ENCODE measurements around the gene MUCL3. TPM values are rescaled to one million over a fixed set of nuclear protein-coding genes. Genes with fewer than 3 reads are reported as not detected.

Gene MUCL3
- total and polyA plus RNA-seq, 2 donors, result not detected

- no peak for DNase-seq (ENCODE audit: extremely low spot score)
- no peaks in the 10 kb centered on the region for H3K4me1 ChIP-seq (ENCODE audit: insufficient read depth)
- WGBS, result 77% methylated on average over 4 of the region's 4 CpGs
- H3K27ac ChIP-seq (ENCODE audit: low read depth), result no peak overlapping the region
- H3K36me3 ChIP-seq (ENCODE audit: insufficient read depth), result no peaks in the 10 kb centered on the region
- H3K4me3 ChIP-seq (ENCODE audit: low read depth, low read length), result no peak overlapping the region
Measured at GRCh38 chr6:30938730-30939129, 2.0 kb upstream of the MUCL3 start.

DNA sequence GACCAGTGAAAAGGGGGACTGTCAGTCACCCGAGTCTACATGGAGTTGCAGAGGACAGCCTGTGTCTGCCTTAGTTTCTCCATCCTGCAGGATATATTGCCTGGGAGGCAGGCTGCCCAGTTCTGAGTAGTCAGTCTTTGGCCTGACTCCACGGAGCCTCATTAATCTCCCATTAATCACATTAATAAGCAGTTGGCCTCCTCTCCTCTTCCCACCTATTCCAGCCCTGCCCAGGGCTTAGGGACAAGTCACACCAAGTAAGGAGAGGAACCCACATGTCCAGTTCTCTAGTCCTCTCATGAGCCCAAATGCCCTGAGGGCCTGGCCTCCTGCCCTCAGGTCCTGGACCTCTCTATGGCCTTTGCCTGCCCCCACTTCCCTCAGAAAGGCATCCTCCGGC is 1.3 kb upstream of the MUCL3 start:
- Histone ChIP-seq H3K36me3 (ENCODE audit: insufficient read depth) (no peaks in the 10 kb centered on the region), H3K4me3 (ENCODE audit: low read depth, low read length) (no peak overlapping the region), H3K4me1 (ENCODE audit: insufficient read depth) (no peaks in the 10 kb centered on the region), H3K27ac (ENCODE audit: low read depth) (no peak overlapping the region)
- WGBS, result 64% methylated on average over 3 of the region's 3 CpGs
- no peak for DNase-seq (ENCODE audit: extremely low spot score)

GRCh38 chr6:30942338-30943060 is 1.7 kb downstream of the MUCL3 start:
- Histone ChIP-seq H3K4me1 (ENCODE audit: insufficient read depth) (no peaks in the 10 kb centered on the region), H3K36me3 (ENCODE audit: insufficient read depth) (no peaks in the 10 kb centered on the region), H3K27ac (ENCODE audit: low read depth) (no peak overlapping the region), H3K4me3 (ENCODE audit: low read depth, low read length) (no peak overlapping the region)
- peak; percentile 55 for DNase-seq (ENCODE audit: extremely low spot score)
- WGBS, result 13% methylated on average over 15 of the region's 15 CpGs

- DNase-seq (ENCODE audit: extremely low spot score), result no peak
- Histone ChIP-seq H3K4me1 (ENCODE audit: insufficient read depth) (no peaks in the 10 kb centered on the region), H3K36me3 (ENCODE audit: insufficient read depth) (no peaks in the 10 kb centered on the region), H3K4me3 (ENCODE audit: low read depth, low read length) (no peak overlapping the region), H3K27ac (ENCODE audit: low read depth) (no peak overlapping the region)
- 96% methylated on average over 4 of the region's 4 CpGs for WGBS
Measured at GRCh38 chr6:30944051-30944450, 3.3 kb downstream of the MUCL3 start.

- 79% methylated on average over 5 of the region's 5 CpGs for WGBS
- no peak for DNase-seq (ENCODE audit: extremely low spot score)
- Histone ChIP-seq H3K36me3 (ENCODE audit: insufficient read depth) (no peaks in the 10 kb centered on the region), H3K4me1 (ENCODE audit: insufficient read depth) (no peaks in the 10 kb centered on the region), H3K27ac (ENCODE audit: low read depth) (no peak overlapping the region), H3K4me3 (ENCODE audit: low read depth, low read length) (no peak overlapping the region)
Measured at GRCh38 chr6:30945281-30945680, 4.5 kb downstream of the MUCL3 start.

DNA sequence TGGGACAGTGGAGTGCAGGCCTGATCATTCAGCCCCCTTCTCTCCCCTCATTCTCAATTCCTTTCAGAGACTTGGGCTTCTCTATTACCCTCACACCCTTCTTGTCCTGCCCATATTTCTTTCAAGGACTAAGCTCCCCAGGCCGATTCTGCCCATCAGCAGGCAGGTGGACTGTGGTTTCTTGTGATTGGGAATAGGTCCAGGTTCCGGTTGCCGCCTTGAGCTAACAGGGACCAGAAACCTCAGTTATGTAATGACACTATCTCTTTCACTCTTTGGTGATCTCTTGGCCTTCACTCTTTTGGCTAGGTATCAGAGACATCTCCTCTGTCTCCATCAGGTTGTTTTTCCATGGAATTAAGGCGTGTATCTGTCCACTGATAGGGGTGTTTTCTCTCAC is 6.5 kb downstream of the MUCL3 start:
- H3K4me1 ChIP-seq (ENCODE audit: insufficient read depth), result no peaks in the 10 kb centered on the region
- DNase-seq (ENCODE audit: extremely low spot score), result no peak
- H3K36me3 ChIP-seq (ENCODE audit: insufficient read depth), result no peaks in the 10 kb centered on the region
- no peak overlapping the region for H3K27ac ChIP-seq (ENCODE audit: low read depth)
- WGBS, result 86% methylated on average over 4 of the region's 4 CpGs
- no peak overlapping the region for H3K4me3 ChIP-seq (ENCODE audit: low read depth, low read length)

- Histone ChIP-seq H3K27ac (ENCODE audit: low read depth) (no peak overlapping the region), H3K36me3 (ENCODE audit: insufficient read depth) (no peaks in the 10 kb centered on the region), H3K4me1 (ENCODE audit: insufficient read depth) (no peaks in the 10 kb centered on the region), H3K4me3 (ENCODE audit: low read depth, low read length) (no peak overlapping the region)
- DNase-seq (ENCODE audit: extremely low spot score), result no peak
- 94% methylated on average over 6 of the region's 6 CpGs for WGBS
Measured at GRCh38 chr6:30948811-30949210, 8.0 kb downstream of the MUCL3 start.

DNA sequence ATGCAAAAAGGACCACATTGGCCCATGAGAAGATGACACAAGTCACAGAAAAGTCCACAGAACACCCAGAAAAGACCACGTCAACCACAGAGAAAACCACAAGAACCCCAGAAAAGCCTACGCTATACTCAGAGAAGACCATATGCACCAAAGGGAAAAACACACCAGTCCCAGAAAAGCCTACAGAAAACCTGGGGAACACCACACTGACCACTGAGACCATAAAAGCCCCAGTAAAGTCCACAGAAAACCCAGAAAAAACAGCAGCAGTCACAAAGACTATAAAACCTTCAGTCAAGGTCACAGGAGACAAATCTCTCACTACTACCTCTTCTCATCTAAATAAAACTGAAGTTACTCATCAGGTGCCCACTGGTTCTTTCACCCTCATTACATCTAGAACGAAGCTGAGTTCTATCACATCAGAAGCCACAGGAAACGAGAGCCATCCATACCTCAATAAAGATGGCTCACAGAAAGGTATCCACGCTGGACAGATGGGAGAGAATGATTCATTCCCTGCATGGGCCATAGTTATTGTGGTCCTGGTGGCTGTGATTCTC is 11.2 kb downstream of the MUCL3 start:
- Histone ChIP-seq H3K27ac (ENCODE audit: low read depth) (no peak overlapping the region), H3K4me3 (ENCODE audit: low read depth, low read length) (no peak overlapping the region), H3K36me3 (ENCODE audit: insufficient read depth) (no peaks in the 10 kb centered on the region), H3K4me1 (ENCODE audit: insufficient read depth) (no peaks in the 10 kb centered on the region)
- DNase-seq (ENCODE audit: extremely low spot score), result no peak
- 72% methylated on average over 5 of the region's 5 CpGs for WGBS

GRCh38 chr6:30954631-30955366 is 14.0 kb downstream of the MUCL3 start:
- H3K4me1 ChIP-seq (ENCODE audit: insufficient read depth), result no peaks in the 10 kb centered on the region
- no peak for DNase-seq (ENCODE audit: extremely low spot score)
- peak overlapping the region; percentile 35 for H3K4me3 ChIP-seq (ENCODE audit: low read depth, low read length)
- no peak overlapping the region for H3K27ac ChIP-seq (ENCODE audit: low read depth)
- 66% methylated on average over 9 of the region's 9 CpGs for WGBS
- no peaks in the 10 kb centered on the region for H3K36me3 ChIP-seq (ENCODE audit: insufficient read depth)

DNA sequence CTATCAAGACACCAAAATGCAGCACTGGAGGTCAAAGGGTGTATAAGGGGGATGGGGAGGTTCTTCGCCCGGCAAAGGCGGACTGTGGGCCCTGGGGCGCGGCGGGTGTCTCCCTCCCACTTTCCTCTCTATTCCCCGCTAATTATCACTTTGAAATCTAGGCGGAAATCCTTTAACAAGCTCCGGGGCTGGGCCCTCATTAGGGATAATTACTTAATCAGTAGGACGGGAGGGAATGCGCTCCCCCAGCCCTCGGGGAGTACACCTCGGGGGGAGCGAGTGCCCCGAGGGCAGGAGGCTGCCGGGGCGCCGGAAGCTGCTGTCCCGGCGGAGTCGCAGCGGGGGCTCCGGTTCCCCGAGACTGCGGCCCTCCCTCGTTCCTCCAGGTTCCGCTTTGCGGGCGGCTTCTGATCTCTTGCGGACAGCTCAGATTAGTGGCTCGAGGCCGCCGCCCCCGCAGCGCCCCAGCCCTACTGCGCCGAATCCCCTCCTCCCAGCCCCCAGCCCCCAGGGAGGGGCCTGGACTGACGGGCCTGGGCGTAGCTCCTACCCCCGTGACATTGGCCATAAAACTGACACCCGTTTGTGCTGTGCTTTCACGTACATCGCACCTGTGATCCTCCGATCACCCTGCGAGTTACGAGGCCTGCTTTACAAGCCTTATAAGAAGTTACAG is 14.7 kb downstream of the MUCL3 start:
- peak overlapping the region; percentile 35 for H3K4me3 ChIP-seq (ENCODE audit: low read depth, low read length)
- no peaks in the 10 kb centered on the region for H3K36me3 ChIP-seq (ENCODE audit: insufficient read depth)
- no peaks in the 10 kb centered on the region for H3K4me1 ChIP-seq (ENCODE audit: insufficient read depth)
- H3K27ac ChIP-seq (ENCODE audit: low read depth), result no peak overlapping the region
- no peak for DNase-seq (ENCODE audit: extremely low spot score)
- 10% methylated on average over 46 of the region's 46 CpGs for WGBS

DNA sequence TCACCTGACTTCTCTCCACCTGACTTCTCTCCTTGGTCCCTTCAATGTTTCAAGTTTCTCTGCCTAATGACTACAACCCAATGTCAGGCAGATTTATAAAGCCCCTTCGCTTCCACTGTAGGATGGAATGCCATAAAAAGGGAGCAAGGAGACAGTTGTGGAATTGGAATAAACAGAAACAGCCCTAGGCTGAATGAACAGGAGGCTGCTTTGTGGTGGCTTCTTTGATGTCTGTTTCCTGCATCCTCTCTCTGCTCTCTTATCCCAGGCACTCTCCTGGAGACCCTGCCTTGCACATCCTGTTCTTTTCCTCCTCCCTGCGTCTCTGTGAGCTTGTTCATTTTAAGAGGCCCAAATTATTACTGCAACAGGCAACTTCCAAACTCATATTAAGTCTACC is 16.9 kb downstream of the MUCL3 start:
- 62% methylated on average over 2 of the region's 2 CpGs for WGBS
- no peaks in the 10 kb centered on the region for H3K4me1 ChIP-seq (ENCODE audit: insufficient read depth)

GRCh38 chr6:30960907-30961673 is 20.3 kb downstream of the MUCL3 start:
- Histone ChIP-seq H3K4me1 (ENCODE audit: insufficient read depth) (no peaks in the 10 kb centered on the region), H3K27ac (ENCODE audit: low read depth) (no peak overlapping the region), H3K36me3 (ENCODE audit: insufficient read depth) (no peaks in the 10 kb centered on the region), H3K4me3 (ENCODE audit: low read depth, low read length) (no peak overlapping the region)
- 78% methylated on average over 9 of the region's 9 CpGs for WGBS
- no peak for DNase-seq (ENCODE audit: extremely low spot score)

More for the DNA sequence above, 16.9 kb downstream of the MUCL3 start:
- Histone ChIP-seq H3K27ac (ENCODE audit: low read depth) (no peak overlapping the region), H3K4me3 (ENCODE audit: low read depth, low read length) (no peak overlapping the region), H3K36me3 (ENCODE audit: insufficient read depth) (no peaks in the 10 kb centered on the region)
- no peak for DNase-seq (ENCODE audit: extremely low spot score)

- no peak for DNase-seq (ENCODE audit: extremely low spot score)
- Histone ChIP-seq H3K4me3 (ENCODE audit: low read depth, low read length) (no peak overlapping the region), H3K27ac (ENCODE audit: low read depth) (no peak overlapping the region), H3K4me1 (ENCODE audit: insufficient read depth) (no peaks in the 10 kb centered on the region), H3K36me3 (ENCODE audit: insufficient read depth) (no peaks in the 10 kb centered on the region)
Measured at GRCh38 chr6:30962716-30963115, 21.9 kb downstream of the MUCL3 start.
